ENCODE data around the gene KLK11.

DNA sequence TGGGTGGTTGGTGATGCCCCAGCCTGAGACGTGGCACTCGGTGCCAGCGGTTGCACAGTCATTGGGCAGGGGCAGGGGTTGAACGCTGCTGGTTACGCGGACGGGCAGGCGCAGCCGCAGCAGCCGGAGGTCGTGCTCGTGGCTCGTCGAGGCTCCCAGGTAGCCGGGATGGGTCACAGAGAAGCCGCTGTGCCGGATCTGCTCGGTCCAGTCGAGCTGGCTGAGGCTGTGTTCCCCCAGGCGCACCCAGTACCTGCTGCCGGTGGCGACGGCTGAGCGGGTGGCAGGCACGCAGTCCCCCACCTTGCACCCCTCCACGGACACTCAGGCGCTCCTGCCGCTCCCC, 5.4 kb upstream of the KLK11 start:
- TF ChIP-seq CTCF (IDR thresholded peaks at IDR 0.05) (no peak), EZH2 (IDR thresholded peaks at IDR 0.05; ENCODE audit: borderline replicate concordance, insufficient read depth, low read depth, low read length, poor library complexity, severe bottlenecking) (no peak)

Data from B cell (primary cell).